VCaP (cell line): ENCODE data around the gene CACNB1.

Experiments used
- H3K27ac ChIP-seq: fragments of 450-650 bp; 2 replicates; pipeline ENCODE4 v1.5.1; 2017
- TF ChIP-seq, protein P1 (sequence below): fragments of 450-650 bp; conservative IDR thresholded peaks from 2 replicates; pipeline ENCODE4 v1.5.1; 2017; ENCODE audit warnings: mild to moderate bottlenecking, moderate library complexity

The CACNB1 gene

DNA sequence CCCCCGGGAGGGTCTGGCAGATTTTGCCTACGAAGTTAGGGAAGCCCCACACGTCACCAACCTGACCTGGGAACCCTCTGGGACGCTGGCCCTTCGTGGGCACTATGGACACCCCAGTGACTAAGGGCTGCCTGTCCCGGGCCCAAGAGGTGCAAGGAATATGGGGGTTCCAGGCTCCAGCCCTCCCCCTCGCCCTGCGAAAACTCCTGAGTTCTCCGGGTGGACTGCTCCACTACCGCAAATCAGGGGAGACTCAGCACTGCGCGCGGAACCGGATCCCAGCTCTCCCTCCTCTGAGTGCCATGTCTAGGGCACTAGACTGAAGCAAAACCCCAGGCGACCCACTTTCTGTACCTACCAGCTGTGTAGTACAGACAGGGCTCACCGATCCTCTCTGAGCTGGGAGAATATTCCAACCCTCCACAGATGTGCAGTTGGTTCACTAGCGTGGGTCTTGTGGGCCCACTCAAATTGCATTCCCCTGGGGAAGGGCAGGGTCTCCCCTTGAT, 31.6 kb downstream of the CACNB1 start, which contains the start of gene ARL5C:
Gene ARL5C, minus strand, starts transcription at position 321 of the 509 bp plus-strand sequence. CDS start 401 bp downstream, outside the sequence.
- H3K27ac ChIP-seq = no peak within 1 kb of the TSS
- TF ChIP-seq, protein P1, sequence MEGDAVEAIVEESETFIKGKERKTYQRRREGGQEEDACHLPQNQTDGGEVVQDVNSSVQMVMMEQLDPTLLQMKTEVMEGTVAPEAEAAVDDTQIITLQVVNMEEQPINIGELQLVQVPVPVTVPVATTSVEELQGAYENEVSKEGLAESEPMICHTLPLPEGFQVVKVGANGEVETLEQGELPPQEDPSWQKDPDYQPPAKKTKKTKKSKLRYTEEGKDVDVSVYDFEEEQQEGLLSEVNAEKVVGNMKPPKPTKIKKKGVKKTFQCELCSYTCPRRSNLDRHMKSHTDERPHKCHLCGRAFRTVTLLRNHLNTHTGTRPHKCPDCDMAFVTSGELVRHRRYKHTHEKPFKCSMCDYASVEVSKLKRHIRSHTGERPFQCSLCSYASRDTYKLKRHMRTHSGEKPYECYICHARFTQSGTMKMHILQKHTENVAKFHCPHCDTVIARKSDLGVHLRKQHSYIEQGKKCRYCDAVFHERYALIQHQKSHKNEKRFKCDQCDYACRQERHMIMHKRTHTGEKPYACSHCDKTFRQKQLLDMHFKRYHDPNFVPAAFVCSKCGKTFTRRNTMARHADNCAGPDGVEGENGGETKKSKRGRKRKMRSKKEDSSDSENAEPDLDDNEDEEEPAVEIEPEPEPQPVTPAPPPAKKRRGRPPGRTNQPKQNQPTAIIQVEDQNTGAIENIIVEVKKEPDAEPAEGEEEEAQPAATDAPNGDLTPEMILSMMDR = no peak

DNA sequence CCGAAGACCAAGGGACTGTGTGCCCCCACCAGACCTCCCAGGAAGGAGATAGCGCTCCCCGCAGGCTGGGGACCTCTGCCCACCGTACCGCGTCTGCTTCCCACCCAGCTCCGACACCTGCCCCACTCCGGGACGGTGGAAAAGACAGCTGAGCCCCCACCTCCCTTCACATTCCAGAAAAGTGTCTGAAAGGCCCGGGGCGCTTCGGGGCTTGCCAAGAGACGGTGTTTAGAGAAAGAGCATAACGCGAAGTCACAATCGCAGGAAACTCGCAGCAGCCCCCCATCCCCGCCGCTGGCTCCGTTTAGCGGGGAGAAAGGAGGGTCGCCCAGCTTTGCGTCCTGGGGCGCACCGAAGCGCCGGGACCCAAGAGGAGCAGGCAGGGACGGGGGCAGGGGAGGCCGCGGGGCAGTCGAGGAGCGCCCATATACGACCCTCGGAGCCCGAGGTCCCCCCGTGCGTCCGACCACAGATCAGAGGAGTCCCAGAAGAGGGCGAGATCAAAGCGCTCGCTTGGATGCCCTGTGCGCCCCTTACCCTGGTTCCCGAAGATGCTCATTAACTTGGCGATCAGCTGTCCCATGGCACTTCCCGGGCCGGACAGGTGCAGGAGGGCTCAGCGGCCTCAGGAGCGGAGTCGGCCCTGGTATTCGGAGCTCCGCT, 32.2 kb downstream of the CACNB1 start:
- H3K27ac ChIP-seq = no peak overlapping the region
- TF ChIP-seq, protein P1 = no peak

DNA sequence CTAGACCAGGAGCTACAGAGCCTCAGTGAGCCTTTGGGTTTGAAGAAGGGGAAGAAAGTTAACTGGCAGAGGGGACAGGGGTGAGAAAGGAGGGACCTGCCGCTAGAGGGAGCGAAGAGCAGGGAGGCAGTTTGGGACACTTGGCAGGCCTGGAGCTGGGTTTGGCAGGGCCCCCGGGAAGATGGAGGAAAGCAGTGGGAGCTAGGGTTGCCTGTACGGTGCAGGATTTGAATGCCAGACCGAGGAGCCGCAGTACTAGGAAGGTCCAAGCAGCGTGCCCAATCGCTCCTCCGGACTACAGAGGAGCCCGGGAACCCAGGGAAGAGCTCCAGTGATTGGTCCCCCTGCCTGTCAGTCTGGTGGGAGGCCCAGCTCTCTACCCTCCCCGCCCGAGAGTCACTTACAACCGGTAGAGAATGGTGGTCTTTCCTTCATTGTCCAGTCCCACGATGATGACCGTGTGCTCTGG, 32.8 kb downstream of the CACNB1 start:
- no peak overlapping the region for H3K27ac ChIP-seq
- TF ChIP-seq, protein P1 = peak; percentile 98

DNA sequence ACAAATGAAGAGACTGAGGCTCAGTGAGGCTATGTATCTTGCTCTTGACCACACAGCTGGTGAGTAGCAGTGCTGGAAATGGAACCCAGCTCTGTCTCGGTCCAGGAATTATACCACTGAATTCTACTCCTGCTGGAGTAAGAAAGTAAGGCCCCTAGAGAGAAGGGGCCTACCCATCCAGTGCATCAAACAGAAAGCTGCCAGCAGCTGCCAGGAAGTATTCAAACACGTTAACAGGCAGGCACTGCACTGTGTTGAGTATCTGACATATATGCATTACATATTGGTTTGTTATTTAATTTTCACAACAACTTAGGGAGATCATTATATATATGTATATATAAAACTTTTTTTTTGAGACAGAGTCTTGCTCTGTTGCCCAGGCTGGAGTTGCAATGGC, 35.5 kb downstream of the CACNB1 start:
- TF ChIP-seq, protein P1 = no peak
- H3K27ac ChIP-seq = no peak overlapping the region

DNA sequence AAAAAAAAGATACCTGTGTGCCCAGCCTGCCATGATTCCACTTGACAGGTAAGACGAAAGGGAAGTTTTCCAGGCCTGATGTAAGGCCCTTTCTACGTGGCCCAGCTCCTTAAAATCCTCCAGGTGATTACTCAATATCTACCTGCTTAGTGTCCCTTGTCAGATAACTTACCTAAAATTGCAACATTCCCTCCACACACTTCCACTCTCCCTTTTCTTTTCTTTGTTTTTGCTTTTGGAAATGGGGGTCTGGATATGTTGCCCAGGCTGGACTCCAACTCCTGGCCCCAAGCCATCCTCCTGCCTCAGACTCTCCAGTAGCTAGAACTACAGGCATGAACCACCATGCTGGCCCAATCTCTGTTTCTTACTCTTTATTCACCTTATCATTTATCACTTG, 38.8 kb downstream of the CACNB1 start:
- TF ChIP-seq, protein P1 = no peak
- H3K27ac ChIP-seq = no peak overlapping the region

DNA sequence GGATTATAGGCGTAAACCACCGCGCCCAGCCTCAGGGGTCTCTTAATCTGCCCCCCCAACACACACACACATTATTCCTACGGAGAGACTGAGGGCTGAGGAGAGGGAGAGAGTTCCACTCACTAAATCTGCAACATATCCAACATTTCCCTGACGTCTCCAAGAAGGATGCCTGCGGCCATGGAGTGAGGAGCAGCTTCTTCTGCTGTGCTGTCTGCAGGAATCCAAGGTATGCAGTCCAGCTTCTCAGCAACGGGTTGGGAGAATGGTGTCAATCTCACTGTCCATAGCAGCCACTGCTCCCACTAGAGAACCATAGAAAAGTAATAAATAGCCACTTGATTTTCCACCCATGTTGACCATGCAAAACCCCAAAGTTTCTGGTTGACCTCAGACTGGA, 41.0 kb downstream of the CACNB1 start:
- no peak overlapping the region for H3K27ac ChIP-seq
- TF ChIP-seq, protein P1 = no peak

DNA sequence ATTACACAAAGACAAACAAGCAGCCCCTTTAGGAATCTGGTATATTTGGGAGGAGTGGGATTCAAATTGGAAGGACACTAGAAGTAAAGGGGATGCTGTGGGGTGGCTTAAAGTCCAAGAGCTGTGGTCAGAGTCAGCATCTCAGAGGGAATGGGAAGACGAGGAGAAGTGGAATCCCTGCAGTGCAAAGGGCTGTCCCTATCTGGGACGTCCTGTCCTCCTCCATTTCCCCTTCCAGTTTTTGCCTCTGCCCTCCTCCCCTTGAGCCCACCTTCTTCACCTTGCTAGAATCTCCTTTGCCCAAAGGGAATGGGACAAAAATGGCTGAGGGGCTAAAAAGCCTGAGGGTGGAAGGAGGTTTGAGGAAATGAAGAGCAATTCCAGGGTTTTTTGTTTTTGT, 41.8 kb downstream of the CACNB1 start:
- H3K27ac ChIP-seq = no peak overlapping the region
- TF ChIP-seq, protein P1 = no peak
